Measurements from ENCODE around the gene STPG2.

DNA sequence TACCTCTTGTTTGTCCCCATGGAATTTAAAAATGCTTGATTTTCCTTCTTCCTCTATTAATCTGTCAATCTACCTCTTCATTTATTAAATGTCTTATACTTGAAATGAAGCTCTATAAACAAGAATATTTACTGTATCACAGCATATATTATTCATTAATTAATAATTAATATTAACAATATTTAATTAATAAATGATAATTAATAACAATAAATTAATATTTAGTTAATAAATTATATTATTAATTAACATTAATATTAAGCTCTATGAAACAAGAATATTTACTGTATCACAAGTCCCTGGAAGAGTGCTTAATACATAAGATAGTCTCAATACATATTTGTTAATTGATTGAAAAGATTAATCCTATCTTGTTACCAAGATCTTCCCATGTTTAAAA, 306.6 kb downstream of the STPG2 start:
- TF ChIP-seq, protein P1, sequence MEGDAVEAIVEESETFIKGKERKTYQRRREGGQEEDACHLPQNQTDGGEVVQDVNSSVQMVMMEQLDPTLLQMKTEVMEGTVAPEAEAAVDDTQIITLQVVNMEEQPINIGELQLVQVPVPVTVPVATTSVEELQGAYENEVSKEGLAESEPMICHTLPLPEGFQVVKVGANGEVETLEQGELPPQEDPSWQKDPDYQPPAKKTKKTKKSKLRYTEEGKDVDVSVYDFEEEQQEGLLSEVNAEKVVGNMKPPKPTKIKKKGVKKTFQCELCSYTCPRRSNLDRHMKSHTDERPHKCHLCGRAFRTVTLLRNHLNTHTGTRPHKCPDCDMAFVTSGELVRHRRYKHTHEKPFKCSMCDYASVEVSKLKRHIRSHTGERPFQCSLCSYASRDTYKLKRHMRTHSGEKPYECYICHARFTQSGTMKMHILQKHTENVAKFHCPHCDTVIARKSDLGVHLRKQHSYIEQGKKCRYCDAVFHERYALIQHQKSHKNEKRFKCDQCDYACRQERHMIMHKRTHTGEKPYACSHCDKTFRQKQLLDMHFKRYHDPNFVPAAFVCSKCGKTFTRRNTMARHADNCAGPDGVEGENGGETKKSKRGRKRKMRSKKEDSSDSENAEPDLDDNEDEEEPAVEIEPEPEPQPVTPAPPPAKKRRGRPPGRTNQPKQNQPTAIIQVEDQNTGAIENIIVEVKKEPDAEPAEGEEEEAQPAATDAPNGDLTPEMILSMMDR (IDR thresholded peaks at IDR 0.05; ENCODE audit: low read length), result no peak
- no peak for TF ChIP-seq EZH2 (IDR thresholded peaks at IDR 0.05; ENCODE audit: borderline replicate concordance, low read length)
